Middle frontal gyrus (tissue), 1 donor: ENCODE results near the gene AMH.

Experiments
- DNase-seq: peaks from one replicate; pipeline ENCODE4 v3.0.0-alpha.2; 2015; ENCODE audit warnings: low spot score; ENCODE audit errors: extremely low spot score

Gene AMH

DNA sequence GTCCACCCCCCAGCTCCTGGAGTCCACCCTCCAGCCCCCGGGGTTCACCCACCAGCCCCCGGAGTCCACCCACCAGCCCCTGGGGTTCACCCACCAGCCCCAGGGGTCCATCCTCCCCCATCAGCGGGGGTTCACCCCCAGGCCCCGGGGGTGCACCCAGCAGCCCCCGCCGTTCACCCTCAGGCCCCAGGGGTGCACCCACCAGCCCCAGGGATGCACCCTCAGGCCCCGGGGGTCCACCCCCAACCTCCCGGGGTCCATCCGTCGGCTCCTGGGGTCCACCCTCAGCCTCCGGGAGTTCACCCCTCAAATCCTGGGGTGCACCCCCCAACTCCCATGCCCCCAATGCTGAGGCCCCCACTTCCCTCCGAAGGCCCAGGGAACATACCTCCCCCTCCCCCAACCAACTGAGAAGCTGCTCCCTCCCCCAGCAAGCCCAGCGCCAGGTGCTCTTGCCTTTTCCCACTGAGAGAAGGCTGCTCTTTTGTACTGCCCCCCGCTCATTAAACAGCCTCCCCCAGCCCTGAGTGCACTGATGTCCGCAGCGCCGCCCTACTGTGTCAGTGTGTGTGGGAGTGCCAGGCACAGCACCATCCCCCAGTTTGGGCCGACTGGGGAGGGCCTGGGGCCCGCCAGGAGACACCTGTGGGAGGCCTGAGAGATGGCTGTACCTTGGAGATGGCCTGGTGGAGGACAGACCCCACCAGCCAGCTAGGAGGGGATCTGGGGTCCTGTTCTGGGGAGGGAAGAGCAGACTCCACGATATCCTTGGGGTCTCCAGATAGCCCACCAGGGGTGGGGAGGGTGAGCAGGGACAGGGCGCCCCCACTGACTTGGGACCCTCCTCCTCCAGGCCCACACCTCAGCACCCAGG is 750 bp upstream of the AMH start:
- DNase-seq: no peak

DNA sequence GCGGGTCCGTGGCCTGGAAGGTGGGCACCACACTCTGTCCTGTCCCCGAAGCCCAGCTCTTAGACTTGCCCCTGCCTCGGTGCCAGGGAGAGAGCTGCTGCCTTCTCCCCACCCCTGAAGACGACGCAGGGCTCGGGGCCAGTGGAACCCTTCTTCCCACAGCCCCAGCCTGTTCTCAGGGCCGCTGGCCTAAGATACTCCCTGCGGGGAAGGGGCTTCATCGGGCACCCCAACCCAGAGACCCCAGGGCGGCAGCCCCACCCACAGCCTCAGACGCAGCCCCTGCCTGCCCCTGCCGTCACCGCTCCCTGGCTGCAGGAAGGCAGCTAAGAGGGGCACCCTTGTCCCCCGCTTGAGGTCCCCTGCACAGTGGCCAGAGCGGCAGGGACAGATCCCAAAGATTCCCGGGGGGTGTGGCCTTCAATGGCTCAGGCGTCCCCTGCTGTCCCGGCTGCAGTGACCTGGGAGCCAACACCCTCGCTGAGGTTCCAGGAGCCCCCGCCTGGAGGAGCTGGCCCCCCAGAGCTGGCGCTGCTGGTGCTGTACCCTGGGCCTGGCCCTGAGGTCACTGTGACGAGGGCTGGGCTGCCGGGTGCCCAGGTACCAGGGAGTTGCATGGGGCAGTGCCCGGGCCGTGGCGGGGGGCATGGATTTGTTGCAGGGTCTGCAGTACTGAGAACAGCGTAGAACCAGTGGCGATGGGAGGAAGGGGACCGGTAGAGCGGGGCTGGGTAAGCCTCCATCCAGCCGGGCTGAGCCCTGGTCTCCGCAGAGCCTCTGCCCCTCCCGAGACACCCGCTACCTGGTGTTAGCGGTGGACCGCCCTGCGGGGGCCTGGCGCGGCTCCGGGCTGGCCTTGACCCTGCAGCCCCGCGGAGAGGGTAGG is 1.0 kb downstream of the AMH start:
- no peak for DNase-seq

- DNase-seq: no peak
These were observed 1.6 kb downstream of the AMH start for GRCh38 chr19:2250766-2251105.

- DNase-seq: no peak
These were observed 2.3 kb downstream of the AMH start for GRCh38 chr19:2251106-2252054.

DNA sequence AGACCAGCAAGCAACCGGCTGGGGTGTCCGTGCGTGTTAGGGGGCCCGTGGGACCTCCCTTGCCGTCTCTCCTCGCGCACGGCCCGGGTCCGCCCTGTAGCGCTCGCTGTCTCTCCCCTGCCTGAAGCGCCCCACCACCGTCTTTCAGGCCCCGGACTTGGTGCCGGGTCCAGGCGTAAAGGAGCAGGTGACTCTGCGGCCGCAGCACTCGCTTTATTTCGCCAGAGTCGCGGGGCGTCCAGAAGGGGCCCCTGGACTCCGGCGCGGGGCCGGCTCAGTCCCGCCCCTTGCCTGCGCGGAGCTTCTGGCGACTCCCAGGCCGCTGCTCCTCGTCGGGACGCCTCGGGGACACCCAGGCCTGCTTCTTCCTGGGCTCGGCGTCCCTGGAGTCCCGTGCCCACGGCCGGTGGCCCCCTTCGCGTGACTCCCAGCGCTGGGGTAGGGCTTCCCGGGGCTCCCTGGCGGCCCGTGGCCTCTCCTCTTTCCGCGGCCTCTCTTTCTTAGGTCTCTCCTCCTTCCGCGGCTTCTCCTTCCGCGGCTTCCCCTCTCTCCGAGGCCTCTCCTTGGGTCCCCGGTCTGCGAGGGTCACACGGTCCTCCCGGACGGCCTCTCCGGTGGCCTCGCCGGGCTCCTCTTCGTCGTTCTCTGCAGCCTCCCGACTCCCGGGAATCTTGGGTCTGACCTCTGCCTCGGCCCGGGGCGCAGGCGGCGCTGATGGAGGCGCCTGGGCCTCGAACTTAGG is 3.1 kb downstream of the AMH start:
- no peak for DNase-seq

DNA sequence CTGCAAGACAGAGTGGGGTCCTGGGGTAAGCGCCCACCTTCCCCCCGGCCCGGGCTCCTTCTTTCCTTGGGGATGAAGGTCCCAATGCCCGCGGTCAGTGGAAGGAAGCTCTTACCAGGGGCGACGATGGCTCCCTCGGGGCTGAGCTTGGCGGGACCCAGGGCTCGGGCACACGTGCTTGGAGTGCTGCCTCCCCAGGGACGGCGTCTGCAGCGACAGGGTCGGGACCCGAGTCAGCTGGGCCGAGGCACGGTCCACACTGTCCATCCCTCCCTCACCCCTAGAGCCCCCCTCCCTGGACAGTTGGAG is 3.6 kb downstream of the AMH start:
- no peak for DNase-seq

- no peak for DNase-seq
These were observed 4.3 kb downstream of the AMH start for GRCh38 chr19:2253106-2254063.

DNA sequence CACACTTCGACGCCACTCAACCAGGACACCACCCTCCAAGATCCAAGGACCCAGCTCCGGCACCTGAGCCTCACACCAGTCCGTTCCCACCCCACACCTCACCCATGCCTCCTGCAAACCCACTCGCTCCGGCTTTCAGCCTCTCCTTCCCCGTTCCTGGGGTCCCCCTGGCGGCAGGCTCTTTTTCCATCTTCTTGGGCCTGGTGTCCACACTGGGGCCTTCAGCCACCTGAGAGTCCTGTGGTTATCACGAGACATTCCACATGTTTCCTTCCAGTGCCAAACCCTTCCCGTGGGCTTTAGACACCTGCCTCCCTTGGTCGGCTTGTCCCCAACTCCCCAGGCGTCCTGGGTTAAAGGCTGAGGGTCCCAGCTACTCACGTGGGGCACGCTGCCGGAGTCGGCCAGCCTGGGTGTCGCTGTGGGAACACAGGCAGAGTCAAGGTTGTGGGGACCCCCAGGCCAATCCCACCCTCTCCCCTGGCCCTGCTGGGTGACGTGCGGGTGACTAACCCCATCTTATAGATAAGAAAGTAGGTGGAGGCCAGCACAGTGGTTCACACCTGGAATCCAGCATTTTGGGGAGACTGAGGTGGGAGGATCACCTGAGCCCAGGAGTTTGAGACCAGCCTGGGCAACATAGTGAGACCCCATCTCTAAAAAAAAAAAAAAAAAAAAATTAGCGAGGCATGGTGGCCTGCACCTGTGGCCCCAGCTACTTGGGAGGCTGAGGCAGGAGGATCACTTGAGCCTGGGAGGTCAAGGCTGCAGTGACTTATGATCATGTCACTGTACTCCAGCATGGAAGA is 5.1 kb downstream of the AMH start:
- DNase-seq: no peak

DNA sequence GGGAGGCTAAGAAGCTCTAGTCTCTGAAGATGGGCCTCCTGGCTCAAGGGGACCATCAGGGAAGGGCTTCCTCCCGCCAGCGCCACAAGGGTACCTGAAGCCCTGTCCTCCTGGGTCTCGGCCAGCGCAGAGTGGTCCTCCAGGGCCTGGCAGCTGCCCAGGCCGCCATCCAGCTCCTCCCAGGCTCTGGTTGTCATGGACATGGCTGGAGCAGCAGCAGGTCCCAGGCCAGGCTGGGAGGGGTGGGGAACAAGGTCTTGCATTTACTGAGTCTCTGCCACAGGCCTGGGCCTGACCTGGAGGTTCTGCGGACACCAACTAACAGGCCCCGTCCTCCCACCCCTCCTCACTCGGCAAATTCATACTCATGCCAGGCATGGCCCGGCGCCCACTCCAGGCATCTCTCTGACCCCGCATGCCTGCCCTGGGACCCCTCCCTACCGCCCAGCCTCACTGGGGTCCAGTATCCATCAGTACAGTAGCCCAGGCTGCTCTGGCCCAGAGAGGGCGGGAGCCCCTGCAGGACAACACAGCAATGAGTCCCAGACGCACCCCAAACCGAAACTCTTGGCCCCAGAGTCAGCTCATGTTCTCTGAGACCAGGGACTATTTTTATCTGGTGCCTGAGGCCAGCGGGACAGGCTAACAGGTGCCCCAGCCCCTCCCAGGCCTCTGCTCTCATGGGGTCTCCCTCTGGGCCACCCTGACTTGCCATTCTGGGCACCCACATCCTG is 6.2 kb downstream of the AMH start:
- DNase-seq: no peak

DNA sequence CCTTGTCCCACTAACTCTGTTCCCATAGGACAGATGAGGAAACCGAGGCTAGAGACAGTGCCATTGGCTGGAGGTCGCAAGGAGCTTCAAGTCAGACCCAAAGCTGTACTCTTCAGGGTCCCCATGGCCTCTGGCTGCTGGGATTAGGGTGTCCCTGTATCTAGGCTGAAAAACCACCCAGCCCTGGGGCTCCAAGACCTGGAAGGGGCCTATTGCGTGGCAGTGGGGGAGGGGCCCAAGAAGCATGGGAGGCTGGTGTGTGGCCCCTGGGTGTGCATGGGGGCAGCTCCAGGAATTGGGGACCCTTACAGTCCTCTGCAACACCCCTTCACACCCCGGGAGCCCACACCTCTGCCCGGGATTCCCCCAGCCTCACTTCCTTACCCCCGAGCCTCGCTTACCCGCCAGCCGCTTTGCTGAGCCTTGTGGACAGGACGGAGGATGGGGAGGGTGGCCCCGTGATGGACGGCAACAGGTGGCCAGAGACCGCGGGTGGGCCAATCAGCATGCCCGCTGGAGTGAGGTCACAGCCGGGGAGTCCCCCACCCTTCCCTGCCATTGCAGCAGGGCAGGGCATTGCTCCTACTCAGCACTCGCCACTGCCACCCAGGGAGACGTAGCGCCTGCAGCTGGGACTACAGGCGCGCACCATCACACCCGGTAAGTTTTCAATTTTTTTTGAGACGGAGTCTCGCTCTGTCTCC is 7.0 kb downstream of the AMH start, which contains the start of gene JSRP1:
JSRP1 (minus strand) TSS at position 436 of the 704 bp plus-strand sequence. CDS start 1,103 bp downstream, outside the sequence.
- no peak for DNase-seq

- DNase-seq: no peak
These were observed 10.2 kb downstream of the AMH start for GRCh38 chr19:2259336-2259735.

- DNase-seq: no peak
These were observed 11.2 kb downstream of the AMH start for GRCh38 chr19:2260341-2260805.

GRCh38 chr19:2261438-2262172 is 12.5 kb downstream of the AMH start:
- no peak for DNase-seq

DNA sequence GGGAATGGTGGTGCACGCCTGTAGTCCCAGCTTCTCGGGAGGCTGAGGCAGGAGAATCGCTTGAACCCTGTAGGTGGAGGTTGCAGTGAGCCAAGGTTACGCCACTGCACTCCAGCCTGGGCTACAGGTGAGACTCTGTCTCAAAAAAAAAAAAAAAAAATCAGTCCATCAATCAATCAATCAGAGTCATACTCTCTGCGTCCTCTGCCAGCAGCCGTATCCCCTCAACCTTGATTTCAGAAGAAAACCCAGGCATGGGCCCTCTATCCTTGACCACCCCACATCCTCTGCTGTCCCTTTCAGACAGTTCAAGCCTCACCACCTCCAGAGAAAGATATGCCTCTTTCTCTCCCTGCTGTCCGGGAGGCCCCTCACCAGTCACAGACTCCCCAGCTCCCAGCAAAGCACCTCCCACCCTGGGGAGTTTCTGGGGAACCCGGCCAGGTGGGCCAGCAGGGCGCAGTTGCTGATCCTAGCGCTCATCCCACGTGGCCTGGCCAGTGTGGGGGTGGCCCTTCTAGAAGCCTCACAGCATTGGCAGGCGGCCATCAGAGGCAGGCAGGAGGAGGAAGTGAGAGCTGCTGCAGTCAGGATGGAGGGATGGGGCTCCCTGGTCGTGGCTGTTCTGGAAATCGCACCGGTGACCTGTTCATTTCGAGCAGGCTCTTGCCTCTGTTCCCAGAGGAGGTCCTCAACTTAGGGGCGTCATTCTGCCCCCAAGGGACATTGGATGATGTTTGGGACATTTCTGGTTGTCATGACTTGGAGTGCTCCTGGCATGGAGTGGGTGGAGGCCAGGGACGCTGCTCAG is 17.3 kb downstream of the AMH start:
- no peak for DNase-seq

- DNase-seq: no peak
These were observed 19.3 kb downstream of the AMH start for GRCh38 chr19:2268480-2268830.

- DNase-seq: no peak
These were observed 19.7 kb downstream of the AMH start for GRCh38 chr19:2268861-2269243.
